A673 (cell line): ENCODE measurements around the gene ALDH1L1. TPM values are rescaled to one million over a fixed set of nuclear protein-coding genes. Genes with fewer than 3 reads are reported as not detected.

Experiments
- BruUV-seq: library from RNA; stranded (reverse); fragments of 400-500 nt; replicated peaks from 2 replicates; lab custom pipeline; 2021; lab: Mats Ljungman, UMichigan
- CTCF ChIA-PET: fragments of 300-600 bp; sonication (Branson Sonifier 250); formaldehyde crosslinking; loops from one replicate; lab custom pipeline; 2022; ENCODE audit warnings: antibody characterized with exemption; lab: Charles Lee
- POLR2A ChIA-PET: fragments of 300-600 bp; sonication (Branson Sonifier 250); formaldehyde crosslinking; loops from one replicate; lab custom pipeline; 2022; ENCODE audit warnings: antibody characterized with exemption; ENCODE audit not compliant: low non-redundant PET; lab: Charles Lee
- DNase-seq: peaks from one replicate; pipeline ENCODE4 v3.0.0-alpha.2; 2015; ENCODE audit warnings: low spot score
- H3K27ac ChIP-seq: fragments of 200-600 bp; sonication (generic); 2 replicates; pipeline ENCODE4 v1.5.1; 2016; ENCODE audit warnings: mixed run types, low read depth, mild to moderate bottlenecking, mixed read lengths, antibody characterized with exemption, low read length; ENCODE audit not compliant: poor library complexity, severe bottlenecking
- H3K27me3 ChIP-seq: fragments of 200-600 bp; sonication (generic); replicated peaks from 2 replicates; pipeline ENCODE4 v1.6.1; 2017; ENCODE audit warnings: mixed run types, low read depth, mild to moderate bottlenecking, mixed read lengths, antibody characterized with exemption, low read length; ENCODE audit not compliant: insufficient read depth, poor library complexity
- H3K36me3 ChIP-seq: fragments of 200-600 bp; sonication (generic); 2 replicates; pipeline ENCODE4 v1.6.1; 2016; ENCODE audit warnings: mixed run types, mild to moderate bottlenecking, mixed read lengths, antibody characterized with exemption, low read length; ENCODE audit not compliant: insufficient read depth, poor library complexity, severe bottlenecking
- H3K4me1 ChIP-seq: fragments of 200-600 bp; sonication (generic); 2 replicates; pipeline ENCODE4 v1.6.1; 2017; ENCODE audit warnings: mixed run types, mild to moderate bottlenecking, mixed read lengths, antibody characterized with exemption, low read length; ENCODE audit not compliant: insufficient read depth, poor library complexity, severe bottlenecking
- H3K4me3 ChIP-seq: fragments of 200-600 bp; sonication (generic); 2 replicates; pipeline ENCODE4 v1.5.1; 2016; ENCODE audit warnings: low read depth, mixed run types, mild to moderate bottlenecking, mixed read lengths, low read length; ENCODE audit not compliant: poor library complexity, severe bottlenecking
- H3K9me3 ChIP-seq: fragments of 200-600 bp; sonication (generic); 2 replicates; pipeline ENCODE4 v1.6.1; 2016; ENCODE audit warnings: mixed run types, low read depth, mild to moderate bottlenecking, mixed read lengths, antibody characterized with exemption, low read length; ENCODE audit not compliant: poor library complexity, severe bottlenecking
- EZH2 ChIP-seq: fragments of 200-600 bp; sonication (generic); IDR thresholded peaks from 2 replicates; pipeline ENCODE4 v1.6.1; 2017; ENCODE audit warnings: borderline replicate concordance, low read depth, mild to moderate bottlenecking, mixed read lengths, antibody characterized with exemption, low read length; ENCODE audit not compliant: poor library complexity, severe bottlenecking
- intact Hi-C: fragments of 100-400 bp; cut with micrococcal nuclease; formaldehyde crosslinking; loops from one replicate; pipeline ENCODE4 v1.10.0; 2022; ENCODE audit not compliant: unreplicated experiment
- total RNA-seq: library from RNA; stranded (reverse); gene quantifications from 2 replicates; pipeline ENCODE4 v1.2.3, GENCODE V29; 2021
- TF ChIP-seq, protein P1 (sequence below): fragments of 300-800, 200-600 bp; sonication (generic); conservative IDR thresholded peaks from 2 replicates; pipeline ENCODE4 v1.5.1; 2017; ENCODE audit warnings: low read depth, mild to moderate bottlenecking, antibody characterized with exemption, low read length, moderate library complexity, mixed read lengths

ALDH1L1 gene
- total RNA-seq, 1 experiment from 2014 or later: 16.9 TPM

DNA sequence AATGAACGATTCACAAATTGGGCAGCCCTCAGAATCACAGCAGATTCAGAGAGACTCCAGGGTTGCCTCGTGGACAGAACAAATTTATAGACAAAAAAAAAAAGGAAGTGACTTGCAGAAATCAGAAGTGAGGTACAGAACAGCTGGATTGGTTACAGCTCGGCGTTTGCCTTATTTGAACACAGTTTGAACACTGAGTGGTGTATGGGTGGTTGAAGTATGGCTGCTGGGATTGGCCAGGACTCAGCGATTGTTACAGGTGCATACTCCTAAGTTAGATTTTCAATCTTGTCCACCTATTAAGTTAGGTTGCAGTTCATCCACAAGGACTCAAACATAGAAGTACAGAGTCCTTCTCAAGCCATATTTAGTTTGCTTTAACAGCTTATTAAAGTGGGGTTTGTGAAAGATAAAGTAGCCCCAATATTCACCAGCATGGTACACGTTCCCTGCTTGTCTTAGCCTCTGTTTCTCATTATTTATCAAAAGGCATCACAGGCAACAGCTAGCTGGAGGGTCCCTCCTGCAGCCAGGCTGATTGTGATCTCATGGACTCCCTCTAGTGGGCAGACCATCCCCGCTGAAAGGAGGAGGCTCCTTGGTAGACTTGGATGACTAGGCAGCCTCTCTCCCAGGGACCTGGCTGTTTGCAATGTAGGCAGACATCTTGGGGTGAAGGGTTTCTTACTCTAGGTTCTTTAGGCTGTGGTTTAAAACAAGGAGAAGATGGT is 17.6 kb upstream of the ALDH1L1 start:
- peak; percentile 91 for DNase-seq
- intact Hi-C loops: loop anchor here (2.0 kb wide), 2 partner anchors 63 to 191 kb away; no protein-coding TSS in a partner anchor
- Histone ChIP-seq H3K27ac (peak overlapping the region; percentile 8), H3K4me1 (peaks cover 37% of the 10 kb centered on the region), H3K36me3 (peaks cover 5% of the 10 kb centered on the region), H3K4me3 (no peak overlapping the region), H3K9me3 (peaks cover 29% of the 10 kb centered on the region), H3K27me3 (no peaks in the 10 kb centered on the region)
- no TSS peak for BruUV-seq
- CTCF ChIA-PET: interaction anchor here (0.6 to 2.0 kb wide), 4 partner anchors 10 to 273 kb away, joined by 3 to 7 read pairs (median 4); no protein-coding TSS in a partner anchor
- POLR2A ChIA-PET: interaction anchor here (0.6 kb wide), 2 partner anchors 15 kb away, joined by 3 to 4 read pairs; no protein-coding TSS in a partner anchor
- TF ChIP-seq, protein P1, sequence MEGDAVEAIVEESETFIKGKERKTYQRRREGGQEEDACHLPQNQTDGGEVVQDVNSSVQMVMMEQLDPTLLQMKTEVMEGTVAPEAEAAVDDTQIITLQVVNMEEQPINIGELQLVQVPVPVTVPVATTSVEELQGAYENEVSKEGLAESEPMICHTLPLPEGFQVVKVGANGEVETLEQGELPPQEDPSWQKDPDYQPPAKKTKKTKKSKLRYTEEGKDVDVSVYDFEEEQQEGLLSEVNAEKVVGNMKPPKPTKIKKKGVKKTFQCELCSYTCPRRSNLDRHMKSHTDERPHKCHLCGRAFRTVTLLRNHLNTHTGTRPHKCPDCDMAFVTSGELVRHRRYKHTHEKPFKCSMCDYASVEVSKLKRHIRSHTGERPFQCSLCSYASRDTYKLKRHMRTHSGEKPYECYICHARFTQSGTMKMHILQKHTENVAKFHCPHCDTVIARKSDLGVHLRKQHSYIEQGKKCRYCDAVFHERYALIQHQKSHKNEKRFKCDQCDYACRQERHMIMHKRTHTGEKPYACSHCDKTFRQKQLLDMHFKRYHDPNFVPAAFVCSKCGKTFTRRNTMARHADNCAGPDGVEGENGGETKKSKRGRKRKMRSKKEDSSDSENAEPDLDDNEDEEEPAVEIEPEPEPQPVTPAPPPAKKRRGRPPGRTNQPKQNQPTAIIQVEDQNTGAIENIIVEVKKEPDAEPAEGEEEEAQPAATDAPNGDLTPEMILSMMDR: peak; percentile 91
- TF ChIP-seq EZH2: no peak

GRCh38 chr3:126197343-126197742 is 17.0 kb upstream of the ALDH1L1 start:
- H3K9me3 ChIP-seq: peaks cover 29% of the 10 kb centered on the region
- H3K36me3 ChIP-seq: peaks cover 5% of the 10 kb centered on the region
- DNase-seq: no peak
- ChIA-PET POLR2A (interaction anchor here (0.6 kb wide), 2 partner anchors 15 to 16 kb away, joined by 3 to 4 read pairs; no protein-coding TSS in a partner anchor), CTCF (no interaction called here)
- no peaks in the 10 kb centered on the region for H3K27me3 ChIP-seq
- BruUV-seq: TSS peak; percentile 83
- intact Hi-C loops: no loop called here
- TF ChIP-seq, protein P1: no peak
- TF ChIP-seq EZH2: no peak
- H3K27ac ChIP-seq: no peak overlapping the region
- H3K4me1 ChIP-seq: peaks cover 31% of the 10 kb centered on the region
- no peak overlapping the region for H3K4me3 ChIP-seq

DNA sequence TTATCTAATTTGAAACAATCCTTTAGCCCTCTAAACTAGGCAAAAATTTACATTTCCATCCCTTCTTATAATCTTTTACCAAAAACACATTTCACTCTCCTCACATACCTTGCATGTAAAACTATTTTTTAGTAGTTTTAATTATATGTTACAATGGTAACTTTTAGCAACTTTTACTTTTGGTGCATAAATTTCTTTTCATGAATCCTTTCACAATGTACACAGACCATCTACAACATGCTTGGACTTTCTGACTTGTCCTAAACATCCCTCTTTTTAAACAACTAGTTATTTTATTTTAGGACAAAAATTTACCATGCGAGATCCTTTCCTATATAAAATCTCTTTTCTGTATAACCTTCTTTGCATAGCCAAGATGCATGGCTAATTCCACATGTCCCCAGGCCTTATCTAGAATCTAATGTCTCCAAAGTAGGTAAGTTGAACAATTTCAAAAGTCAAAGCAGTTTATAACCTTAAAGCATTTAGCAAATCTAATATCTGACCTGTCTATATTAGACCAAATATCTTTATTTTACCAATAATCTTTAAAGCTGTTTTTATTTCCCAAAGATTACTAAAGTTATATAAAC is 14.4 kb upstream of the ALDH1L1 start:
- CTCF ChIA-PET: no interaction called here
- intact Hi-C loops: no loop called here

More for the DNA sequence above, 14.4 kb upstream of the ALDH1L1 start:
- no peak for TF ChIP-seq EZH2
- TF ChIP-seq, protein P1: no peak
- Histone ChIP-seq H3K27me3 (no peaks in the 10 kb centered on the region), H3K9me3 (peaks cover 29% of the 10 kb centered on the region), H3K4me1 (peaks cover 14% of the 10 kb centered on the region), H3K4me3 (no peak overlapping the region), H3K36me3 (peaks cover 5% of the 10 kb centered on the region), H3K27ac (no peak overlapping the region)
- peak; percentile 52 for DNase-seq
- BruUV-seq: no TSS peak
- POLR2A ChIA-PET: no interaction called here
